GM10266 (cell line): Measurements from ENCODE around the gene PES1.
"Not testable (repeated sequence)": the region's sequence is repeated elsewhere in the genome, so short reads cannot be mapped to it uniquely, and the experiment has no call there.

Experiments used
- DNase-seq: peaks from one replicate; pipeline ENCODE4 v3.0.0; 2012; ENCODE audit errors: extremely low spot score
- CTCF ChIP-seq: IDR thresholded peaks from 2 replicates; pipeline ENCODE4 v1.5.1; 2012; ENCODE audit warnings: mild to moderate bottlenecking, low read depth; ENCODE audit not compliant: control insufficient read depth, insufficient read depth; ENCODE audit errors: missing control alignments

Gene PES1

DNA sequence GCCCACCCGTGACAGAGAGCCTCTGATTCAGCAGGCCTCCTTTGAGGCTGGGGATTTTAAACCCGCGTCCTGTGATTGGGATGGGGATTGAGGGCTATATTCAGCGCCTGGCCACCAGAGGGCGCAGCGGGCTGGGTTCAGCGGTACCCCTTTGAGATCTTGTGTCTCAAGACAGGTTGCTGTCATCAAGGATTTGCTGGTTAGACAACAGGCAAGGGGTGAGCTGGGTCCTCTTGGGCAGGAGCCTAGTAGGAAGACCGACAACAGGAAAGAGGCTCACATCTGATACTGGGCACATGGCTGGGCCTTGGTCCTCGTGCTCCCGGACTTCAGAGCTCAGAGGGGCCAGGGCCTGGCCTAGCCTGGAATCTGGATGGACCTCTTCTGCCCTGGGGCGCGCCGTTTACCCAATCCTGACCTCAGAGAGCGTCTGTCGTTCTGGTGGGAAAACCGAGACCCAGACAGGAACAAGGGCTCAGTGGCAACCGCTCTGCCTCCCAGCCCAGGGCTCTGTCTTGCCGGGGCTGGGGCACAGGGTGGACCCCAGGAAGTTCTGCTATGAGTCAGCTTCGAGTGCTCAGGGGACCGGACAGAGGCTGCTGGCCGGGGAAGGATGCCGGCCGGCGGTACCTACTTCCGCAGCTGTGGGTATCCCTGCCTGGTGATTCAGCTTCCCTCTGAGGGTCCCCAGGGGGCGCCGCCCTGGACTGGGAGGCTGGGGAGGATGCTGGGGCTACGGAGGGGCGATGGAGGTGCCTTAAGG lies 42.9 kb upstream of the PES1 start:
- peak; percentile 97 for DNase-seq
- TF ChIP-seq CTCF: peak; percentile 96

DNA sequence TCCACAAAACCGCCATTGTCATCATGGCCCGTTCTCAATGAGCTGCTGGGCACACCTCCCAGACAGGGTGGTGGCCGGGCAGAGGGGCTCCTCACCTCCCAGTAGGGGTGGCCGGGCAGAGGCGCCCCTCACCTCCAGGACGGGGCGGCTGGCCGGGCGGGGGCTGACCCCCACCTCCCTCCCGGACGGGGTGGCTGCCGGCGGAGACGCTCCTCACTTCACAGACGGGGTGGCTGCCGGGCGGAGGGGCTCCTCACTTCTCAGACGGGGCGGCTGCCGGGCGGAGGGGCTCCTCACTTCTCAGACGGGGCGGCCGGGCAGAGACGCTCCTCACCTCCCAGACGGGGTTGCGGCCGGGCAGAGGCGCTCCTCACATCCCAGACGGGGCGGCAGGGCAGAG lies 39.8 kb upstream of the PES1 start:
- DNase-seq: not testable (repeated sequence)

DNA sequence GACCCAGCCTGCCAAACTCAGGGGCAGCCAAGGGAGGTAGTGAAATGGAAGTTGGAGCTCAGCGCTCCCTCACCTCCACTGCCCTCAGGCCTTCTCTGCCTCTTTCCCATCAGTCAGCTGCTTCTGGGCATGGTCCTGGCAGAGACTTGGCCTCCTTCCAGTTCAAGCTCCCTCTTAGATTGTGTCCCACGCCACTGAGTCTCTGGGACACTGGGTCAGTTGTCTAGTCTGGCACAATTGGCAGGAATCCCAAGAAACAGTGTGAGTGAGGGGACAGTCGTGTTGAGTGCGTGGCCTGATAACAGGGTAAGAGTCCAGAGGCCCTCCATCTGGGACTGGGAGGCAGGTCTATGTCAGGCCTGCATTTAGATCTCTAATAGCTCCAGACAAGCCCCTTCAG lies 36.8 kb upstream of the PES1 start:
- DNase-seq: no peak
- TF ChIP-seq CTCF: no peak

GRCh38 chr22:30627471-30627870 lies 35.8 kb upstream of the PES1 start:
- no peak for TF ChIP-seq CTCF
- no peak for DNase-seq

DNA sequence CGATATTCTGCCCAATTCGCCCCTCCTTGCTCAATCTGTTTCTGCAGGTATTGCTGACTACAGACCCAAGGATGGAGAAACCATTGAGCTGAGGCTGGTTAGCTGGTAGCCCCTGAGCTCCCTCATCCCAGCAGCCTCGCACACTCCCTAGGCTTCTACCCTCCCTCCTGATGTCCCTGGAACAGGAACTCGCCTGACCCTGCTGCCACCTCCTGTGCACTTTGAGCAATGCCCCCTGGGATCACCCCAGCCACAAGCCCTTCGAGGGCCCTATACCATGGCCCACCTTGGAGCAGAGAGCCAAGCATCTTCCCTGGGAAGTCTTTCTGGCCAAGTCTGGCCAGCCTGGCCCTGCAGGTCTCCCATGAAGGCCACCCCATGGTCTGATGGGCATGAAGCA lies 34.7 kb upstream of the PES1 start:
- no peak for DNase-seq
- TF ChIP-seq CTCF: peak; percentile 12

GRCh38 chr22:30619909-30620308 lies 28.2 kb upstream of the PES1 start:
- DNase-seq: not testable (repeated sequence)

DNA sequence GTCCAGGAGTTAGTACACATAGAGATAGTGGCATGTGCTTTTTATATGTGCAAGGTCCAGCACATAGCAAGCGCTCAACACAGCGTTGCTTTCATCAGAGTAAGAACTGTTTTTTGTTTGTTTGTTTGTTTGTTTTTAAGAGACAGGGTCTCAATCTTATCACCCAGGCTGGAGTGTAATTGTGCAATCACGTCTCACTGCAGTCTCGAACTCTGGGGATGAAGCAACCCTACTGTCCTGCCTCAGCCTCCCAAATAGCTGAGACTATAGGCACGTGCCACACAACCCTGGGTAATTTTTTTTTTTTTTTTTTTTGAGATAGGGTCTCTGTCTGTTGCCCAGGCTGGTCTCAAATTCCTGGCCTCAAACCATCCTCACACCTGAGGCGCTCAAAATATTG lies 26.1 kb upstream of the PES1 start:
- no peak for TF ChIP-seq CTCF
- DNase-seq: no peak

- no peak for DNase-seq
- TF ChIP-seq CTCF: no peak
Observed at GRCh38 chr22:30615543-30615954, 23.8 kb upstream of the PES1 start.

GRCh38 chr22:30614879-30615278 lies 23.2 kb upstream of the PES1 start:
- no peak for TF ChIP-seq CTCF
- no peak for DNase-seq
